ENCODE results near the gene ITGB3. TPM values are rescaled to one million over a fixed set of nuclear protein-coding genes. Genes with fewer than 3 reads are reported as not detected.

The ITGB3 gene
- total and polyA plus RNA-seq, 2 of the 8 experiments (the other 6 are each of a cell fraction or from before 2014, with no cell fraction given) = 0.08 to 0.09 TPM

GRCh38 chr17:47235923-47236322 is 17.7 kb upstream of the ITGB3 start:
- Histone ChIP-seq H3K9me3 (ENCODE audit: insufficient read depth in 2 of 2, low read depth in 1 of 2, low read length in 1 of 2) (no peaks in the 10 kb centered on the region), H2BK5ac (ENCODE audit: low read depth, low read length) (no peak overlapping the region), H3K79me1 (ENCODE audit: low read depth, low read length) (no peaks in the 10 kb centered on the region), H3K4ac (replicated peaks; ENCODE audit: insufficient read length, low read depth, low read length) (no peak overlapping the region), H3K4me3 (ENCODE audit: extremely low read depth in 1 of 4, insufficient read depth in 2 of 4, low read depth in 3 of 4, low read length in 4 of 4) (no peak overlapping the region), H3K27ac (ENCODE audit: low read depth, low read length) (no peak overlapping the region), H3K4me2 (ENCODE audit: insufficient read depth in 1 of 2, low read depth in 2 of 2, low read length in 2 of 2) (no peak overlapping the region), H2BK20ac (ENCODE audit: low read length) (no peak overlapping the region), H3K36me3 (ENCODE audit: control insufficient read depth in 2 of 4, insufficient read depth in 4 of 4, low read length in 3 of 4) (no peaks in the 10 kb centered on the region), H2BK15ac (ENCODE audit: low read length) (no peak overlapping the region), H3K79me2 (ENCODE audit: control insufficient read depth in 1 of 2, insufficient read depth in 2 of 2, low read length in 2 of 2) (no peaks in the 10 kb centered on the region), H3K56ac (replicated peaks; ENCODE audit: insufficient read length, low read depth, low read length) (no peak overlapping the region), H3K18ac (ENCODE audit: extremely low read depth, low read length) (no peak overlapping the region), H4K20me1 (replicated peaks in 1 of 2; ENCODE audit: control insufficient read depth in 1 of 2, insufficient read depth in 2 of 2, low read length in 2 of 2) (no peaks in the 10 kb centered on the region), H4K91ac (replicated peaks; ENCODE audit: insufficient read length, low read length) (no peak overlapping the region), H3K23ac (ENCODE audit: insufficient read length) (no peak overlapping the region), H3K4me1 (replicated peaks in 1 of 4; ENCODE audit: control insufficient read depth in 3 of 4, insufficient read depth in 4 of 4, low read length in 3 of 4) (no peaks in the 10 kb centered on the region), H2BK12ac (ENCODE audit: low read depth, low read length) (no peak overlapping the region), H2AFZ (ENCODE audit: low read length) (no peak overlapping the region; the same call in 1 of the 2 replicates), H3K14ac (ENCODE audit: insufficient read length) (no peak overlapping the region), H4K5ac (ENCODE audit: insufficient read length, low read depth, low read length) (no peak overlapping the region), H2AK5ac (ENCODE audit: low read depth, low read length) (no peak overlapping the region), H3K9ac (replicated peaks in 1 of 4; ENCODE audit: extremely low read depth in 1 of 4, low read depth in 3 of 4, low read length in 3 of 4) (no peak overlapping the region; a peak in 1 of 7 replicates), H3K27me3 (replicated peaks in 1 of 4; ENCODE audit: control insufficient read depth in 3 of 4, extremely low read depth in 1 of 4, insufficient read depth in 3 of 4, low read length in 3 of 4) (no peaks in the 10 kb centered on the region), H3K23me2 (ENCODE audit: low read depth, low read length) (no peaks in the 10 kb centered on the region), H4K8ac (ENCODE audit: extremely low read depth, insufficient read depth, low read length) (no peak overlapping the region), H2BK120ac (replicated peaks; ENCODE audit: low read depth, low read length) (no peak overlapping the region)
- ChIA-PET POLR2A (ENCODE audit: partially characterized antibody) (interaction anchor here (0.9 kb wide), 1 partner anchor 413 kb away, joined by 3 read pairs; the partner anchor contains the start of gene KPNB1), CTCF (ENCODE audit: partially characterized antibody) (interaction anchor here (1.0 to 6.6 kb wide), 2 partner anchors 25 to 78 kb away, joined by 3 to 39 read pairs; no protein-coding TSS in a partner anchor)
- TF ChIP-seq GABPA (IDR thresholded peaks at IDR 0.05; ENCODE audit: borderline replicate concordance, insufficient read depth, low read length) (no peak), SP2 (IDR thresholded peaks at IDR 0.05; ENCODE audit: low read length) (no peak), SIRT6 (IDR thresholded peaks at IDR 0.05; ENCODE audit: low read length) (no peak), POLR2A (IDR thresholded peaks at IDR 0.05; ENCODE audit: control extremely low read depth in 1 of 2, low read depth in 2 of 2, low read length in 2 of 2) (no peak), CHD1 (IDR thresholded peaks at IDR 0.05; ENCODE audit: low read depth, low read length) (no peak)
- FAIRE-seq (no peak), DNase-seq (ENCODE audit: low read depth in 1 of 2, low spot score in 2 of 2) (no peak)
- 86% methylated on average over 2 of the region's 2 CpGs; no CpG with 5 or more reads in 1 of the 2 experiments for WGBS, 2 experiments (ENCODE audit: extremely low coverage in 1 of 2, insufficient coverage in 1 of 2, insufficient read length in 1 of 2, insufficient replicate concordance in 2 of 2, low coverage in 1 of 2, low lambda C conversion rate in 2 of 2, missing lambda C conversion rate in 1 of 2)
